HUES48 (cell line): Measurements from ENCODE around the gene WDFY3.
A peak's percentile ranks its signal among the peaks of the same experiment; 100 is the strongest.

Experiments used
- H3K27ac ChIP-seq: one replicate; pipeline ENCODE4 v1.7.0; 2013; ENCODE audit warnings: low read depth, low read length, inconsistent platforms
- H3K27me3 ChIP-seq: 2 replicates; pipeline ENCODE4 v1.6.1; 2013; ENCODE audit warnings: mild to moderate bottlenecking, low read length; ENCODE audit not compliant: control insufficient read depth, insufficient read depth
- H3K36me3 ChIP-seq: 2 replicates; pipeline ENCODE4 v1.6.1; 2013; ENCODE audit warnings: low read length; ENCODE audit not compliant: control insufficient read depth, insufficient read depth
- H3K4me1 ChIP-seq: 2 replicates; pipeline ENCODE4 v1.6.1; 2013; ENCODE audit warnings: mild to moderate bottlenecking, low read length; ENCODE audit not compliant: control insufficient read depth, insufficient read depth
- H3K4me3 ChIP-seq: 2 replicates; pipeline ENCODE4 v1.5.1; 2013; ENCODE audit warnings: mild to moderate bottlenecking, low read depth, low read length
- H3K9ac ChIP-seq: 2 replicates; pipeline ENCODE4 v1.6.1; 2013; ENCODE audit warnings: mild to moderate bottlenecking, low read depth, low read length, moderate library complexity
- H3K9me3 ChIP-seq: 2 replicates; pipeline ENCODE4 v1.6.1; 2013; ENCODE audit warnings: low read length; ENCODE audit not compliant: control insufficient read depth, insufficient read depth

WDFY3 gene

DNA sequence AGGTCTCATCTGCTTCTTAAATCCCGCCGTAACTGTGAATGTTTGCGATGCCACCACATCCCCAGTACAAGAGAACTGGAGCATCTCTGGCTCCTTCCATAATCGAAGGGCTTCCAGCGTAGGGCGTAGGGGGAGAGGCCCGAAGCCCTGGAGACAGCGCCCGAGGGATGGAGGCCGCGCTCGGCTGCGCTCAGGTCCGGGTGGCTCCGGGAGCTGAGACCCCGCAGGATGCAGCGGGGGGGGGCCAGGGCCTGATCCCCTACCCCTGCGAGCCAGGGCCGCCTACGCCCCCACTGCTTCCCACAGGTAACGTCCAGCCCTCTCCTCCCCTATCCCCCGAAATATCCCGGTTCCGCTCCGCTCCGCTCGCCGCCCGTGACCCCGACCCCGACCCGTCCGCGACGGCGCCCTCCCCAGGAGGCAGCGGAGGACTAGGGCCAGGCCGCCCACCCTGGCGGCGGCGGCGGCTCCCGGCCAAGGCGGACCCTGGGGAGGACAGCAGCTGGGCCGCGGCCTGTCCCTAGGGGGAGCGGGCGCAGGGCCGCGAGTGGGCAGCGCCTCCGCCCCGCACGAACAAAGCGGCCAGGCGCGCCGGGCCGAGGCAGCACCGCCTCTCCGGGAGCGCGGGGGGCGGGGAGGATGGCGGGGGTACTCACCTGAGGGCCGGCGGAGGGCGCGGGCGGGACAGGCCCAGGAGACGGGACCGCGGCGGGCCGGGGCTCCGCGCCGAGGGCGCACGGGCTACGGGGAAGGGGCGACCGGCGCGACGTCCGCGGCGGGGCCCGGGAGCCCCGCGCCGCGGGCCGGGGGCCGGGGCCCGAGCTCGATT lies 723 bp downstream of the WDFY3 start:
- no peaks in the 10 kb centered on the region for H3K27me3 ChIP-seq
- H3K4me3 ChIP-seq, result peak overlapping the region; percentile 72
- H3K9ac ChIP-seq, result peak overlapping the region; percentile 88
- no peaks in the 10 kb centered on the region for H3K36me3 ChIP-seq
- peaks cover 27% of the 10 kb centered on the region for H3K4me1 ChIP-seq
- H3K27ac ChIP-seq, result peak overlapping the region; percentile 92
- H3K9me3 ChIP-seq, result no peaks in the 10 kb centered on the region

DNA sequence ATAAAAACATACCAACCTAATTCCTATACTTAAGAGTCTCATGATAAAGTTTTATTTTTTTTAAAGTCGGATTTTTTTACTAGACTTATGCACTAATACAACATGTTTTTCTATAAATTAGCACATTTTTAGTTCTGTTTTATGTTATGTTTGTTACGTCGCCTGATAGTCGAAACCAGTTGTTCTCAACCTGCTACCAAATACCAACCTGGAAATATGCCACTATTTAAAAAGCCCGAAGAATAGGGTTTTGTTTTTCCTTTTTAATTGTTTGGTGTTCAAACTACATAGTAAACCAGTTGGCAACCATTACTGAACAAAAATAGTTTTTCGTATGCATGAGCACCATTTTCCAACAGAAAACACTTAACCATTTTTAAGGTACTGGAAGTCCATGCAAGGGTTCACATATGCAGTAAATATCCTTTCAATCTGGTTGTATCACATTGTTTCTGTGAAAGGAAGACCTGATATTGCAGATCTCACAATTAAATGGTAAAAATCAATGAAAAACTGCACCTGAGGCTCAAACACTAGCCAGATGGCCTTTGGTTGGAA lies 1.4 kb downstream of the WDFY3 start:
- Histone ChIP-seq H3K4me3 (peak overlapping the region; percentile 72), H3K9ac (peak overlapping the region; percentile 88), H3K4me1 (peaks cover 20% of the 10 kb centered on the region), H3K9me3 (no peaks in the 10 kb centered on the region), H3K27me3 (no peaks in the 10 kb centered on the region), H3K27ac (peak overlapping the region; percentile 92), H3K36me3 (no peaks in the 10 kb centered on the region)

DNA sequence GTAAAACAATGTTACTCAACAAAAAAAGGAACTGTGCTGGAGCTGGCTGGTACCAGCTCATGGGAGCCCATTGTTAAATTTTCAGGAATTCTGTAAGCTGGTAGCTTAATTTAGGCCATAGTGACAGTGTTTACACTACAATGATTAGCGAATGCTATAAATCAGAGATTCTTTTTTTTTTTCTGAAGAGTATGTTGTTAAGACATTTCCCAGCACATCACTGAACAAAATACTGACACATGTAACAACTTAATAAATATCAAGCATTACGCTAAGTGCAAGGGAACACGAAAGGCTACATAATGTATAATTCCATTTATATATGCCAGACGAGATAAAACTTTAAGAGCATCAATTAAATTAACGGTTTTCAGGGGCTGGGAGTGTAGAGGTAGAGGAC lies 4.4 kb downstream of the WDFY3 start:
- Histone ChIP-seq H3K27me3 (no peaks in the 10 kb centered on the region), H3K36me3 (no peaks in the 10 kb centered on the region), H3K9ac (no peak overlapping the region), H3K4me1 (peaks cover 16% of the 10 kb centered on the region), H3K4me3 (no peak overlapping the region), H3K9me3 (no peaks in the 10 kb centered on the region), H3K27ac (no peak overlapping the region)

DNA sequence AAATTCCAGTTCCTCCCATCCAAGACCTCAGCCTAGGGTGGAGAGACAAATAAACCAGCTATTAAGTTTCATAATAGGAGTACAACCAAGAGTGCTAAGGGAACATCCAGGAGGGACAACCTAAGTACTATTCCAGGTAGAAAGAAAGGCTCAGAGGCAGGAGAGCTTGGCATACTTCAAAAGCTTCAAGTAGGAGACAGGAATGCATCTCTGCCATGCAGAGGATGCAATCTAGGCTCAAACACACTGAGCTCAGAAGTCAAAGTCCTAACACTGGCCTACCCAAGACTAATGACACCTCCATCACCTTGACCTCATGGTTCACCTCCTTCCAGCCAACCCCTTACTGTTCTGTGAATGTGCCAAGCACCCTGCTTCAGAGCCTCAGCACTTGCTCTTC lies 8.1 kb downstream of the WDFY3 start:
- Histone ChIP-seq H3K27ac (no peak overlapping the region), H3K9me3 (no peaks in the 10 kb centered on the region), H3K4me1 (peaks cover 48% of the 10 kb centered on the region)

DNA sequence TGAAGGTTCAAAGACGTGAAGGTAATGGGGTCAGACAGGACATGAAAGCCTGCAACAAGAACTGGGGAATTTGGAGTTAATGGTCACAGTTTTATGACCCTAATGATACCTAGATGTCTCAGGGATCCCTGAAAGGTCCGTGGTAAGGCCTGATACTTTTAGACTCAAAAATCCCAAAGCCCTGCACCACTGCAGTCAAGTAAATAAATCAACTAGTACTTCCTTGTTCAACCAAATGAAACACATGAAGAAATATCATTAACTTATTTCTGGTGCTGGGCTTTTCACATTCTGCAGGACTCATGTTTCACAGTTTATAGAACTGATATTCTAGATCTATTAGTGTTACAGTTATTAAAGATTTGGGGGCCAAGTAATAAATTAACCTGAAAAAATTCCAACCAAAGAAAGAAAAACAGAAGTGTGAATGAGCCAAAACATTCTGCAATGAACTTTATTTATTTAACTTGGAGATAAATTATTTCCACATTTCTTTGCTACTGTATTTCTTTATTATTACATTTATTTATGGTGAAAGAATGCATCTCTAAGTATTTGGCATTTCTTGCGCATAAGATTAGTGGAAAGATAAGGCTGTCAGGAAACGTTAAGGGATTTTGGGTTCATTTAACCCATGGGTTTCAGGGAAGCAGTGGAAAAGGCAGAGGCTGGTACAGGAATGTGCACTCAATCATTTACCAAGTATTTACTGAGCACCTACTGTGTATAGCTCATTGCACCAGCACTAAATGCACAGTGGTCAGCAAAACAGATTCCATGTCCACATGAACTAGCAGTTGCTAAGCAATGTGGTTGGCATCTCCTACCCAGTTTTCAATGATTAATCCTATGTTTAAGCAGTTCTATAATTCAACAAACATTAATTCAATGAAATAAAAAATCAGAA lies 8.7 kb downstream of the WDFY3 start:
- H3K4me1 ChIP-seq, result peaks cover 51% of the 10 kb centered on the region
- H3K36me3 ChIP-seq, result no peaks in the 10 kb centered on the region
- no peak overlapping the region for H3K4me3 ChIP-seq
- H3K27ac ChIP-seq, result peak overlapping the region; percentile 14
- no peaks in the 10 kb centered on the region for H3K9me3 ChIP-seq
- H3K27me3 ChIP-seq, result no peaks in the 10 kb centered on the region
- H3K9ac ChIP-seq, result no peak overlapping the region

More for the DNA sequence above, 8.1 kb downstream of the WDFY3 start:
- Histone ChIP-seq H3K9ac (no peak overlapping the region), H3K4me3 (no peak overlapping the region), H3K27me3 (no peaks in the 10 kb centered on the region), H3K36me3 (no peaks in the 10 kb centered on the region)

DNA sequence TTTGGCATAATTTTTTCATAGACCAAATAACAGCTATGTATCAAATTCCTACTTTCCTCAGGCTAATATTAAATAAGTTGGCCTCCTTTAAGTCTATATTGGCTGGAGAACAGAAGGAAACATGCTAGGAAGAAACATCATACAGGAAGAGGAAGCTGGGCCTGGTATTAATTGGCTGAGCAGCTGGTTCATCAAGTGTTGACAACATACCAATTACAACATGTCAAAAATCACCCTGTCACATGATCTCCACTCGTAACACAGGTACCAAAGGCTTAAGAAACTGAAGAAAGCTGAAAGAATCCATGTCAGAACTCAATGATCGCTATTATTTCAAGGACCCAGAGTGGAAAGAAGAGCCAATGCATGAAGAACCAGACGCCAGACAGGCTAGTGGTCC lies 10.5 kb downstream of the WDFY3 start:
- no peak overlapping the region for H3K9ac ChIP-seq
- H3K9me3 ChIP-seq, result no peaks in the 10 kb centered on the region
- H3K27ac ChIP-seq, result peak overlapping the region; percentile 1
- H3K4me3 ChIP-seq, result no peak overlapping the region
- peaks cover 61% of the 10 kb centered on the region for H3K4me1 ChIP-seq
- no peaks in the 10 kb centered on the region for H3K27me3 ChIP-seq
- H3K36me3 ChIP-seq, result no peaks in the 10 kb centered on the region

DNA sequence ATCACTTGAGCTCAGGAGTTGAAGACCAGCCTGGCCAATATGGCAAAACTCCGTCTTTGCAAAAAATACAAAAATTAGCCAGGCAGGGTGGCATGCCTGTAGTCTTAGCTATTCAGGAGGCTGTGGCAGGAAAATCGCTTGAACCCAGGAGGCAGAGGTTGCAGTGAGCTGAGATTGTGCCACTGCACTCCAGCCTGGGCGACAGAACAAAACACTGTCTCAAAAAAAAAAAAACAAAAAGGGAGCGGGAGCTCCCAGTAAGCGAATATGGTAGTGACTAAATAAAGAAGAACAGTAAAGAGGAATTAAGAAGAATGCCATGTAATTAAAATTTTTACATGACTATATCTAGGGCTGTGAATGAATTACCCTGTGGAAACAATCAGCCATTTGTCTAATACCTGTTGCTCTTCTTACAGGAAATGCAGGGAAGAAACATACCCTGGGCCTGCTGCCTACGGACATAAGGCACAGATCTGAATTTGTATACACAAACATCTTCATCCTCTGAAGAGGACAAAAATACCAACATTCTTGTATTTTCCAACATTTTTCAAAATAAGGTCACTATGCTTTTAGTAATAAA lies 11.4 kb downstream of the WDFY3 start:
- Histone ChIP-seq H3K27me3 (no peaks in the 10 kb centered on the region), H3K4me1 (peaks cover 61% of the 10 kb centered on the region), H3K9me3 (no peaks in the 10 kb centered on the region), H3K9ac (no peak overlapping the region), H3K36me3 (no peaks in the 10 kb centered on the region), H3K4me3 (0 out of 2 replicates have a peak overlapping the region, but pooled peaks have one; percentile 9), H3K27ac (peak overlapping the region; percentile 3)

DNA sequence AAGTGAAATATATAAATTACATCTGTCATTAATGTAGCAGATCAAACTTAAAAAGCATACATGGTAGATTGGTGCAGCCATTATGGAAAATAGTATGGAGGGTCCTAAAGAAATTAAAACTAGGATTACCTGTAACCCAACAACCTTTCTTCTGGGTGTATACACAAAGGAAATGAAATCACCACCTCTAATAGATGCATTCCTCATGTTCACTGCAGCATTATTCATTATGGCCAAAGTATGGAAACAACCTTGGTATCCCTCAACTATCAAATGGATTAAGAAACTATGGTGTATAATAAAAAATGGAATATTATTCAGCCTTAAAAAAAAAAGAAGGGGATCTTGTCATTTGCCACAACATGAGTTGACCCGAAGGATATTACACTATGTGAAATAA lies 13.7 kb downstream of the WDFY3 start:
- Histone ChIP-seq H3K27me3 (no peaks in the 10 kb centered on the region), H3K36me3 (no peaks in the 10 kb centered on the region), H3K9me3 (no peaks in the 10 kb centered on the region), H3K4me1 (peaks cover 52% of the 10 kb centered on the region), H3K27ac (no peak overlapping the region), H3K9ac (no peak overlapping the region), H3K4me3 (no peak overlapping the region)

DNA sequence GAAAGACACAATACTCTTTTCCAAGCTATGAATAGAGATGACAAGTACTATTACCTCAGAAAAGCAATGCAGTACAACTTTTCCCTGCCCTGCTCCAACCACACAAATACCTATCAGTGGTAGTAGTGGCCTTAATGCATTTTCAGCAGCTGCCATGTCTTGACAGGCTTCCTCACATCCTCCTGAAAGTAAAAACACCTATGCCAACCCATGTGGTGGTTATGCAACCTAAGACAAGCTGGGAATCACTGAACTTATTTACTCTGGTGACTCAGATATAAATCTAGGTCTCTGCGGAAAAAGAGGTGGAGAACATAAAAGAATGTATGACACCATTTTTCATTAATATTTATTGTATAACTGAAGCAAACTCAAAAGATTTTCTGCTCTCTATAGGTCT lies 14.5 kb downstream of the WDFY3 start:
- Histone ChIP-seq H3K9me3 (no peaks in the 10 kb centered on the region), H3K27ac (no peak overlapping the region)

DNA sequence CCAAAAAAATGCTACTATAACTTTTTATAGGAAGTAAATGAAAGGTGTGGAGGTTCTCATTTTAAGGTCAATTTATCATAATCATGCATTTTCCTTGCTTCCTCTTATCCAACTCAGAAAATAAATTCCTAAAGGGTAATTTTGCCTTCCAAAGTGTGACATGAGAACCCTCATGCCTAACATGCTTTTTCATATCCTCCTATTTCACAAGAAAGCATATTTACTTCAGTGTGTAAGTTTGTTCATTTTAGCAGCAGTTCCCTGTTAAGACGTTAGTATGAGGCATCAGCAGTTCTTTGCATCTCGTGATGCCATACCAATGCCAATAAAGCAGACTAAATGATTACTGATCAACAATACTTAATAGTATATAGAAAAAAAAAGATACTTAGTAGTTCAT lies 18.4 kb downstream of the WDFY3 start:
- Histone ChIP-seq H3K9ac (no peak overlapping the region), H3K9me3 (no peaks in the 10 kb centered on the region; the same call in 1 of the 2 replicates), H3K27me3 (no peaks in the 10 kb centered on the region), H3K4me1 (peaks cover 13% of the 10 kb centered on the region), H3K4me3 (no peak overlapping the region), H3K36me3 (no peaks in the 10 kb centered on the region), H3K27ac (no peak overlapping the region)

More for the DNA sequence above, 14.5 kb downstream of the WDFY3 start:
- no peak overlapping the region for H3K9ac ChIP-seq
- peaks cover 46% of the 10 kb centered on the region for H3K4me1 ChIP-seq
- no peaks in the 10 kb centered on the region for H3K36me3 ChIP-seq
- H3K27me3 ChIP-seq, result no peaks in the 10 kb centered on the region
- no peak overlapping the region for H3K4me3 ChIP-seq
